ENCODE measurements around the gene CDC5L.

Gene CDC5L

DNA sequence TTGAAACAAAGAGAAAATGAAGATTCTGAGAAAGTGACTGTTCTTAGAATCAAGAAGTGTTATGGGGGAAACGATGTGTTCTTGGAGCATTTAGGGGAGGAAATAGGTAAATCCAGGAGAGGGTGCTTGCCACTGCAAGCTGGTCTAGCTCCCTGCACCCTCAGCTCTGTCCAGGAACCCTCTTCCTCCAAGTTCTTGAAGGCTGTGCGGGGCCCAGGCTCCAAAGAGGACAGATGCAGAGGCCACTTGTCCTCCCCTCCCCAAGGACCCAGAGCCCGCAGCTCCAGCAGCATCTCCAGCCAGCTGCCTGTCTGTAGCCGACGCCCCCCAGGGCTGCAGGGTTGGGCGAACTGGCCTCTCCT is 87.9 kb downstream of the CDC5L start:
- Histone ChIP-seq H3K27me3 (ENCODE audit: control insufficient read depth, insufficient read depth, low read length) (no peaks in the 10 kb centered on the region), H3K4me1 (ENCODE audit: control insufficient read depth, insufficient read depth, low read length) (no peaks in the 10 kb centered on the region), H3K36me3 (ENCODE audit: control insufficient read depth, insufficient read depth, low read length) (no peaks in the 10 kb centered on the region), H3K9ac (ENCODE audit: low read length) (no peak overlapping the region), H3K27ac (ENCODE audit: low read depth, low read length) (no peak overlapping the region), H3K4me3 (ENCODE audit: low read length) (no peak overlapping the region)

DNA sequence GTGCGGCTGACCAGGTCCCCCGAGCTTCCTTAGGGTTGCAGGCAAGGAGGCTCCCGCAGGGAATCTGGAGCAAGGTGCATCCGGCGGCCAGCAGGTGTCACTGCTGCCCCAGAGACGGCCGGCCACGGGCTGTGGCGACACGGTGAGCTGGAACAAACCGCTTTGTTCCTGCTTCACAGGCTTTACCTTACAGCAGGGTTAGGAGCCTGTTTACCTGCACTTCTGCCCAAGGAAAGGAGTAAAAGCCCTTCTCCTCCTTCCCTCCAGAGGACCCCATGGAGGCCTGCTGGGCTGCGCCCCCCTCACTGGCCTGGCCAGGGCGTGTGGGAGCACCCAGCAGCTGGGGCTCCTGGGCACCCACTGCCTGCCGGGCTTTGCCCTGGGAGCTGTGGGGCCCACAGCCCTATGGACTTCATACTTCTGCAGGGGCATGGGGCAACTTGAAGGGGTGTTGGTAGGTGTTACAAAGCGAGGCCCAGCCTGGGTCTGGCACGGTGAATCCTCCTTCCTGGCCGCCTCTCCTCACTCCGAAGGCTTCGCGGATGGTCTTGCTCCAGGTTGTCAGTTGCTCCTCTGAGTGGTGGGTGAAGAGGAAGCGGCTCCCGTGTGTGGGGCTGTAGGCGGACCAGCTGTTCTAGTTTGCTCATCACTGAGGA is 88.4 kb downstream of the CDC5L start:
- H3K4me3 ChIP-seq (ENCODE audit: low read length) = no peak overlapping the region
- H3K27ac ChIP-seq (ENCODE audit: low read depth, low read length) = no peak overlapping the region

DNA sequence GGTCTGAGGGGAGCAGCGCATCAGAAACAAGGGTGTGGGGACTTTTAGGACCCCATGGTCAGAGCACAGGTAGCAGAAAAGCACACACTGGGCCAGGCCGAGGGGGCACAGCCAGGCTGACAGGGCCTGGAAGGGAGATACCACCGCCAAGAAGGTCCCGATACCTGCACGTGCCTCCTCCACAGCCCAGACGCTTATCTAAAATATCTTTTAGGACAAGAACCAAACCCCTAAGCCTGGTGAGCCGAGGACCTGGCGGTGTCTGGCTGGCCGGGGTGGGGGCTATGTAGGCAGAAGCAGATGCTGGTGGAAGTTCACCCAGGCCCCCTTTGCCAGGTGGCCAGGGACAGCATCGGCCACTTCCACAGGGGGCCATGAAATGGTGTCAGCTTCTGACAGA is 89.3 kb downstream of the CDC5L start:
- no peak overlapping the region for H3K9ac ChIP-seq (ENCODE audit: low read length)

More for the DNA sequence above, 88.4 kb downstream of the CDC5L start:
- Histone ChIP-seq H3K36me3 (ENCODE audit: control insufficient read depth, insufficient read depth, low read length) (no peaks in the 10 kb centered on the region), H3K4me1 (ENCODE audit: control insufficient read depth, insufficient read depth, low read length) (no peaks in the 10 kb centered on the region), H3K27me3 (ENCODE audit: control insufficient read depth, insufficient read depth, low read length) (no peaks in the 10 kb centered on the region), H3K9ac (ENCODE audit: low read length) (no peak overlapping the region)

DNA sequence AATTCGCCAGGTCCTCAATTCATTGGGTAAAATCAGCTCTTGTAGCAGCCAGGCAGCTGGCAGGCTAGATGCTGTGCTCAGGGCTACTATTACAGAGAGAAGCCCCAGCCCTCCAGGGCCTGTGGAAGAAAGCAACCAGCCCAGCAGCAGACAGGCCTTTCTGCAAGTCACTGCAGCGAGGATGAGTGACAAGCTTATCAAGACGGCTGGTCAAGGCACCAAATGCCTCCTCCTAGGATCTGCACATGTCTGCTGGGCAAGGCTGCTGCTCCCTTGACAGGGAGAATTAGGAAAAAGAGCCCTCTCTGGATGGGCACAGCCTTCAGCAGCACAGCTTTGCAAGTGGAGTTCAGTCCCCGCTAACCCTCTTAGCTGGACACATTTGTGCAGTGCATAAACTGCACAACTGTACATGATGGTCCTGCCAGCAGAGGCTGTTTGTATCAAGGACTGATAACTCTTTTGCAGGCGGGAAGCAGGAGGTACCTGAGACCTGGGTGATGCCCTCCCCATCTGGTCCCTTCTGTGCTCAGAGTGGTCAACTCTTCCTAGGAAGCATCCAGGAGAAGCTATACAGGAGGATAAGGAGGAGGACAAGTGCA is 89.9 kb downstream of the CDC5L start:
- H3K36me3 ChIP-seq (ENCODE audit: control insufficient read depth, insufficient read depth, low read length) = no peaks in the 10 kb centered on the region
- no peaks in the 10 kb centered on the region for H3K27me3 ChIP-seq (ENCODE audit: control insufficient read depth, insufficient read depth, low read length)
- no peak overlapping the region for H3K9ac ChIP-seq (ENCODE audit: low read length)
- no peak overlapping the region for H3K4me3 ChIP-seq (ENCODE audit: low read length)
- H3K4me1 ChIP-seq (ENCODE audit: control insufficient read depth, insufficient read depth, low read length) = no peaks in the 10 kb centered on the region
- H3K27ac ChIP-seq (ENCODE audit: low read depth, low read length) = no peak overlapping the region

More for the DNA sequence above, 89.3 kb downstream of the CDC5L start:
- Histone ChIP-seq H3K36me3 (ENCODE audit: control insufficient read depth, insufficient read depth, low read length) (no peaks in the 10 kb centered on the region), H3K4me3 (ENCODE audit: low read length) (no peak overlapping the region), H3K27me3 (ENCODE audit: control insufficient read depth, insufficient read depth, low read length) (no peaks in the 10 kb centered on the region), H3K27ac (ENCODE audit: low read depth, low read length) (no peak overlapping the region), H3K4me1 (ENCODE audit: control insufficient read depth, insufficient read depth, low read length) (no peaks in the 10 kb centered on the region)

DNA sequence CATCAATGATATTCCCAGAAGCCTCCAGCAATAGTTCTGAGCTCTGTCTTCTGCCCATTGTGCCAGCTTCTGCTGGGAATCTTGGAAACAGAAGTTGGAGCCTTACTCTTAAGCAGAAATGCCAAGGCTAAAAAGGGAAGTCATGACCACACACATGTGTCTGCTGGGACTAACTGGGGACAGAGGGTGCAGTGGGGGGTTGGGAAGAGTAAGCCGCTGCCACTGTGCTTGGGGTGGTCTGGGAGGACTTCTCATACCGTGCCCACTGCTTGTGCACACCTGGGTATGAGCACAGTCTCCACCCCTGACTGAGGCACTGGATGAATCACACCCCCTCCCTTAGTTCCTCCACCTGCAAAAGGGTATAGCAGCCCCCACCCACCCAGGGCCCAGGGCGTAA is 90.7 kb downstream of the CDC5L start:
- Histone ChIP-seq H3K36me3 (ENCODE audit: control insufficient read depth, insufficient read depth, low read length) (no peaks in the 10 kb centered on the region), H3K27ac (ENCODE audit: low read depth, low read length) (no peak overlapping the region), H3K4me3 (ENCODE audit: low read length) (no peak overlapping the region), H3K9ac (ENCODE audit: low read length) (no peak overlapping the region), H3K27me3 (ENCODE audit: control insufficient read depth, insufficient read depth, low read length) (peaks cover 3% of the 10 kb centered on the region), H3K4me1 (ENCODE audit: control insufficient read depth, insufficient read depth, low read length) (no peaks in the 10 kb centered on the region)

DNA sequence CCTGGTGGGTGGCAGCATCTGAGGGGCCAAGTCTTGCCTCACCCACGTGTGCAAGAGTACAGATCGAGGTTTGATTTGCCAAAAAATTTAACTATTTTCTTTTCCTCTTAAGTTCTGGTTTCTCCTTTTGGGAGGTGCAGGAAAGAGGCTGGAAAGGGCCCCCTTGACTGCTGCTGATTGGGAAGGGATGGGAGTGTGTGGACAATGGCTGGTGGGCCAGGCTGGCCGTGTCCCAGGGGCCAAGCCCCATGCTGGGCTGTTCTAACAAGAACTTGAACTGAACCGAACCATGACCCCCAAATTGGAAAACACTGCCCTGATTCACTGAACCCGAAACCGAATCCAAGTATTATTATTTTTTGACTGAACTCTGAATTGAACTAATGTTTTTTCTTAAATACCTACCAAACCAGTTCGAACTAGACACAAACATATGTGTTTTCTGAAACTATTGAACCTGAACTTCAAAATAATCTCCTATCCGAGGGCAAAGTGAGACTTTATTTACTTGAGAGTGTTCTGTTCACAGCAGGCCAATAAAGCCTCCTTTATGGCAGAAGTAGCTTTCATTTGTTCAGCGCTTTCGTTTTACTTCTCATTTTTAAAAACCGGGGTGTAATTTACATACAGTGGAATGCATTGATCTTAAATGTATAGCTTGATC is 91.2 kb downstream of the CDC5L start:
- no peaks in the 10 kb centered on the region for H3K36me3 ChIP-seq (ENCODE audit: control insufficient read depth, insufficient read depth, low read length)
- no peak overlapping the region for H3K27ac ChIP-seq (ENCODE audit: low read depth, low read length)
- H3K4me1 ChIP-seq (ENCODE audit: control insufficient read depth, insufficient read depth, low read length) = no peaks in the 10 kb centered on the region
- H3K9ac ChIP-seq (ENCODE audit: low read length) = no peak overlapping the region
- no peak overlapping the region for H3K4me3 ChIP-seq (ENCODE audit: low read length)
- H3K27me3 ChIP-seq (ENCODE audit: control insufficient read depth, insufficient read depth, low read length) = peaks cover 3% of the 10 kb centered on the region

DNA sequence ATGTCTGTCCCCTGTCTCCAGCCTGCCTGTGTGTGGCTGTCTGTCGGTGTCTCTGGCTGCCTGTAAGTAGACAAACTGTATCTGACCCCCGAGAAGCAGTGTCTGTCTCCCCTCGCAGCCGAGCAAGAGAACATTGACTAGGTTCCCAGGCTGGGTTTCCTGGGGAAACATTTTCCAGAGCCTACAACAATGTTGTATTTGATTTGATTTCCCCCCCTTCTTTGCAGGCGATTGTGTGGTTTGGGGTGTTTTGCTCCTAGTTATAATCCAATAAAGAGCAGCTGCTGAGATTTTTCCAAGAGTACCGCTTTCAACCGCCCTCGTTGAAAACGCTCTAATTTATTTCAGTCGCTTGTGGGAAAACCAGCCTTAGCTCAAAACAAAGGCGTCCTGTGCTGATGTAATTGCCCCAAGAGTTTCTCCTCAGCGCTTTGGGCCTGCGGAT is 92.6 kb downstream of the CDC5L start:
- H3K4me1 ChIP-seq (ENCODE audit: control insufficient read depth, insufficient read depth, low read length) = no peaks in the 10 kb centered on the region
- no peak overlapping the region for H3K9ac ChIP-seq (ENCODE audit: low read length)
- H3K27ac ChIP-seq (ENCODE audit: low read depth, low read length) = no peak overlapping the region

DNA sequence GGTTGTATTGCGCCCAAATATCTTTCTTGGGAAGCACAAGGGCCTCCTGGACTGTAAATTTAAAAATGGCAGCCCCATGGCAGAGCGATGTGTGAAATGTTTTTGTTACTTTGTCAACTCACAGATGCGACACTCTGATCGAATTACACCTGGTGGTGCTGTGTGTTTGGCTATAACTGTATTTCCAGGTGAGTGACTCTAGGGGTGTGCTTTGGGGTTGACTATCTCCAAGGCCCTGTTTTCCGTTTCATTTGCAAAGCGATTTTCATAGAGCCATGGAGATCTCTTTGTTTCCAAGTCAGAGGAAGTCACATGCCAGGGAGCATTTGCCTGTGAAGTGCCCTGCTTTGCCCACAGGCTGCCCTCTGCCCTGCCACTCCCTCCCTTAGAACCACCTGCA is 93.5 kb downstream of the CDC5L start:
- Histone ChIP-seq H3K4me3 (ENCODE audit: low read length) (no peak overlapping the region), H3K27me3 (ENCODE audit: control insufficient read depth, insufficient read depth, low read length) (peaks cover 4% of the 10 kb centered on the region), H3K27ac (ENCODE audit: low read depth, low read length) (no peak overlapping the region)

More for the DNA sequence above, 92.6 kb downstream of the CDC5L start:
- Histone ChIP-seq H3K27me3 (ENCODE audit: control insufficient read depth, insufficient read depth, low read length) (peaks cover 3% of the 10 kb centered on the region), H3K36me3 (ENCODE audit: control insufficient read depth, insufficient read depth, low read length) (no peaks in the 10 kb centered on the region), H3K4me3 (ENCODE audit: low read length) (no peak overlapping the region)

DNA sequence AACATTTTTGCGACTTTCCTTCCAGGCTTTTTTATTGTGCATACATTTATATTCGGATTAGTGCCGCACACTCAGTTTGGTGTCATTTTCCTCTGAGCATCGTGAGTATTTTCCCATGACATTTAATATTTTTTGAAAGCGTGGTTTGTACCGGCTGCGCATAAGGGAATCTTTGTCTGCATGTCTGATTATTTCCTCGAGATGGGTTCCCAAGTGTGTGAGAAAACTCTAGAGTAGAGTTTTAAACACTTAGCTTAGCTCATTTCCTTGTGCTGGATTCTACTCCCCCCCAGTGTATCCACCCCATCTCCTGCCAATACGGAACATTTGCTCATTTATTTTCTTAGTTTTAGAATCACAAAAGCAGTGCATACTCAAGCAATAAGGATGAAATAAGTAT is 94.3 kb downstream of the CDC5L start:
- H3K27ac ChIP-seq (ENCODE audit: low read depth, low read length) = no peak overlapping the region
- no peak overlapping the region for H3K9ac ChIP-seq (ENCODE audit: low read length)
- H3K36me3 ChIP-seq (ENCODE audit: control insufficient read depth, insufficient read depth, low read length) = no peaks in the 10 kb centered on the region
- H3K4me1 ChIP-seq (ENCODE audit: control insufficient read depth, insufficient read depth, low read length) = no peaks in the 10 kb centered on the region
- H3K4me3 ChIP-seq (ENCODE audit: low read length) = no peak overlapping the region
- H3K27me3 ChIP-seq (ENCODE audit: control insufficient read depth, insufficient read depth, low read length) = peaks cover 5% of the 10 kb centered on the region

More for the DNA sequence above, 93.5 kb downstream of the CDC5L start:
- Histone ChIP-seq H3K36me3 (ENCODE audit: control insufficient read depth, insufficient read depth, low read length) (no peaks in the 10 kb centered on the region), H3K9ac (ENCODE audit: low read length) (no peak overlapping the region), H3K4me1 (ENCODE audit: control insufficient read depth, insufficient read depth, low read length) (no peaks in the 10 kb centered on the region)

DNA sequence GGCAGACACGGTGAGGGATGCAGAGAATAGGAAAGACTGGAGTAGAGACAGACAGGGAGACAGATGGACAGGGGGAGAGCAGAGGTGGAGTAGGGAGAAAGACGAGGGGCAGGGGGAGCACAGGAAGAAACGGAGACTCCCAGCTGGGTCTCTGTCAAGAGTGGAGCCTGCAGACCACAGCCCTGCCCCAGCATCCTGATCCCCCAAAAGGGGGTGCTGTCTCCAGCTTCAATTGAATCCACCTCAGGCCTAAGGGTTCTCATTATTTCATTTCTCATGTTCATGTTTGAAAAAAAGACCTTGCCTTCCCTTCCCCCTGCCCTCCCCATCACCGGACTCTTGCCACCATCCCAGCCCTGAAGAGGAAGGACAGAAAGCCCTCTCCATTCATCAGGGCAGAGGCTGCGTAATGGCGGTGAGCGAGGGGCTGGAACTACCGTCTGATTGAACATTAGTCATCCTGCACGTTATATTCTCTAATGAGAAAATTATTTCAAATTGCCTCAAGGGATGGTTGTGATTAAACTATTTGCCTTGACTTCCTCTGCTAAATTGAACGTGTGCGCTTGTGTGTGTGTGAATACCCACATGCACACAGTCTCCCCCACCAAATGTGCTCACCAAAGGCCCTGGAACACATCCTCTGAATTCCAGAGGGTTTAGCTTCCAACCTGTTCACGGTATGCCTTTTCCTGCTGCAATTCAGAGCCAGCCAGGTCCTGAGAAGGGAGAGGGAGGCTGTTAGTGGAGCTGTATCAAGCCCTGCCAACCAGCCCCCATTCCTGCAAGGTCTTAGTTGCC is 98.3 kb downstream of the CDC5L start:
- H3K27me3 ChIP-seq (ENCODE audit: control insufficient read depth, insufficient read depth, low read length) = peaks cover 5% of the 10 kb centered on the region
- peaks cover 6% of the 10 kb centered on the region for H3K4me1 ChIP-seq (ENCODE audit: control insufficient read depth, insufficient read depth, low read length)
- no peak overlapping the region for H3K4me3 ChIP-seq (ENCODE audit: low read length)
- H3K27ac ChIP-seq (ENCODE audit: low read depth, low read length) = no peak overlapping the region
- H3K9ac ChIP-seq (ENCODE audit: low read length) = no peak overlapping the region
- no peaks in the 10 kb centered on the region for H3K36me3 ChIP-seq (ENCODE audit: control insufficient read depth, insufficient read depth, low read length)

DNA sequence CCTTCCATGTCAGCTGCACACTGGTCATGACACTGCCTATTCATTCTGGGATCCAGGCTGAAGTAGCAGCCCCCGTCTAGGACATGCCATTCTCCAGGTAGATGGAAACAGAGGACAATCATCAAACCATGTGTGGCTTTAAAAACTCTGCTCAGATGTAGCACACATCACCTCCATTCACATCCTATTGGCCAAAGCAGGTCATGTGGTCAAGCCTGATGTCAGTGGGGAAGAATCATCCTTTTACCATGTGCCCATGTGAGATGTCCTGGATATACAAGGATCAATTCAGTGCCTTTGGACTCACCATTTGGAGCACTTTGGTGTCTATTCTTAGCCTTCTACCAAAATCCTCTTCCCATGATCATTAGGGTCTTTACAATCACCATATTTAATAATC is 99.5 kb downstream of the CDC5L start:
- Histone ChIP-seq H3K36me3 (ENCODE audit: control insufficient read depth, insufficient read depth, low read length) (no peaks in the 10 kb centered on the region), H3K27me3 (ENCODE audit: control insufficient read depth, insufficient read depth, low read length) (peaks cover 5% of the 10 kb centered on the region), H3K4me1 (ENCODE audit: control insufficient read depth, insufficient read depth, low read length) (peaks cover 6% of the 10 kb centered on the region), H3K9ac (ENCODE audit: low read length) (no peak overlapping the region), H3K27ac (ENCODE audit: low read depth, low read length) (no peak overlapping the region), H3K4me3 (ENCODE audit: low read length) (no peak overlapping the region)

DNA sequence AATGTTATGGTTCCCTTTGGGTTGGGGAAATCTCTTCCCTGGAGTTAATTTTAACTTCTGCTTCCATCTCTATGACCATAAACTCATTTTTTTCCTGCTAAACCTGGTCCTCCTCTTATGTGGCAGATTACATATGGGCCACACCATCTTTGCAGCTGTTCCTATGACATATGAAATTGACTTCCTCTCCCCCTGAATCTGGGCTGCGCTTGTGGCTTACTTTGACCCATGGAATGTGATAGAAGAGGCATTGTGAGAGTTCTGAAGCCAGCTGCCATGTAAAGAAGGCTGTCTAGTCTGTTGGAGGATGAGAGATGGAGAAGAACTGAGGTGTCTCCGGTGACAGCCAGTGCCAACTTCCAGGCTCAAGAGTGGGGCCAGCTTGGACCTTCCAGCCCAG is 100.1 kb downstream of the CDC5L start:
- H3K36me3 ChIP-seq (ENCODE audit: control insufficient read depth, insufficient read depth, low read length) = no peaks in the 10 kb centered on the region
- no peak overlapping the region for H3K9ac ChIP-seq (ENCODE audit: low read length)
- no peak overlapping the region for H3K4me3 ChIP-seq (ENCODE audit: low read length)
- peaks cover 6% of the 10 kb centered on the region for H3K4me1 ChIP-seq (ENCODE audit: control insufficient read depth, insufficient read depth, low read length)
- H3K27me3 ChIP-seq (ENCODE audit: control insufficient read depth, insufficient read depth, low read length) = peaks cover 5% of the 10 kb centered on the region
- no peak overlapping the region for H3K27ac ChIP-seq (ENCODE audit: low read depth, low read length)
